ENCODE data around the gene GATA2. TPM values are rescaled to one million over a fixed set of nuclear protein-coding genes. Genes with fewer than 3 reads are reported as not detected.
A peak's percentile ranks its signal among the peaks of the same experiment; 100 is the strongest.

GATA2 gene
- total and polyA plus RNA-seq, 2 of the 13 experiments (the other 11 are each of a cell fraction or from before 2014, with no cell fraction given) = 3.5 to 6.2 TPM

- Histone ChIP-seq H3K4me3 (replicated peaks in 1 of 3; ENCODE audit: insufficient read depth in 1 of 3, low read depth in 2 of 3, low read length in 3 of 3) (peak overlapping the region; percentile 87 to 91 (median 87)), H3K9ac (ENCODE audit: insufficient read depth, low read depth, low read length) (peak overlapping the region; percentile 88), H3K27me3 (ENCODE audit: control insufficient read depth in 1 of 2, insufficient read depth in 2 of 2, low read length in 2 of 2) (no peaks in the 10 kb centered on the region), H3K36me3 (replicated peaks in 1 of 2; ENCODE audit: control insufficient read depth in 1 of 2, insufficient read depth in 2 of 2, low read length in 2 of 2) (peaks cover 4 to 17% of the 10 kb centered on the region in 2 experiments; a peak in 3 of 5 replicates), H3K4me1 (ENCODE audit: insufficient read depth, low read length) (peaks cover 38% of the 10 kb centered on the region), H3K79me2 (ENCODE audit: insufficient read depth, low read length) (peaks cover 8% of the 10 kb centered on the region), H2AFZ (ENCODE audit: low read length) (no peak overlapping the region), H3K4me2 (ENCODE audit: low read depth, low read length) (peak overlapping the region; percentile 94), H4K20me1 (ENCODE audit: insufficient read depth, low read length) (peaks cover 9% of the 10 kb centered on the region; the same call in 1 of the 2 replicates), H3K27ac (ENCODE audit: extremely low read length, insufficient read depth, low read length) (peak overlapping the region; percentile 80), H3K9me3 (ENCODE audit: low read length) (no peaks in the 10 kb centered on the region)
- POLR2A ChIA-PET = interaction anchor here (0.6 to 1.0 kb wide), 2 partner anchors 63 to 174 kb away, joined by 3 read pairs; no protein-coding TSS in a partner anchor
- DNase-seq (ENCODE audit: low spot score) (no peak), ATAC-seq (peak; percentile 0; the same call in 2 of the 3 replicates), FAIRE-seq (no peak)
- no CpG with 5 or more reads among the region's 21 CpGs for WGBS (ENCODE audit: low lambda C conversion rate)
- CTCF ChIA-PET (ENCODE audit: low intra/inter-chr PET ratio, low total read pairs) = no interaction called here
- intact Hi-C loops (cut with micrococcal nuclease; ENCODE audit: unreplicated experiment) = loop anchor here (2.0 kb wide), 1 partner anchor 62 kb away; no protein-coding TSS in a partner anchor
- in situ Hi-C loops (cut with HindIII; ENCODE audit: extremely low pct_ligation_motif_present, low pct_unique_long_range_greater_than_20kb) = loop anchor here (5.0 kb wide), 2 partner anchors 61 to 181 kb away; no protein-coding TSS in a partner anchor
- no TSS peak for BruUV-seq (replicated peaks)
- no peak for TF ChIP-seq GTF2F1 (IDR thresholded peaks at IDR 0.05; ENCODE audit: low read length)
- no peak for TF ChIP-seq BORCS8-MEF2B (CRISPR knock-in tag; IDR thresholded peaks at IDR 0.05)
- TF ChIP-seq ZNF777 (CRISPR knock-in tag; IDR thresholded peaks at IDR 0.05) = peak; percentile 53
- peak; percentile 85 for TF ChIP-seq ZNF629 (CRISPR knock-in tag; conservative IDR thresholded peaks at IDR 0.05)
- TF ChIP-seq KDM1A (CRISPR knock-in tag; IDR thresholded peaks at IDR 0.05) = peak; percentile 57; the same call in 1 of the 2 replicates
- TF ChIP-seq ZNF644 (CRISPR knock-in tag; IDR thresholded peaks at IDR 0.05; ENCODE audit: low read depth) = no peak
- no peak for TF ChIP-seq NFKB2 (CRISPR knock-in tag; IDR thresholded peaks at IDR 0.05; ENCODE audit: borderline replicate concordance)
- TF ChIP-seq RXRA (CRISPR knock-in tag; IDR thresholded peaks at IDR 0.05) = peak; percentile 6; the same call in 1 of the 2 replicates
- TF ChIP-seq GABPA (IDR thresholded peaks at IDR 0.05; ENCODE audit: low read depth, low read length) = no peak
- TF ChIP-seq GABPA (CRISPR knock-in tag; IDR thresholded peaks at IDR 0.05; ENCODE audit: low read depth) = no peak
- TF ChIP-seq HIC2 (CRISPR knock-in tag; IDR thresholded peaks at IDR 0.05; ENCODE audit: low read depth) = no peak
- 0 out of 2 replicates have a peak, but pooled peaks have one; percentile 21 for TF ChIP-seq ZNF580 (CRISPR knock-in tag; IDR thresholded peaks at IDR 0.05; ENCODE audit: borderline replicate concordance, low read depth)
- TF ChIP-seq MTF1 (CRISPR knock-in tag; IDR thresholded peaks at IDR 0.05) = peak; percentile 34; the same call in 1 of the 2 replicates
- peak; percentile 22 for TF ChIP-seq SRSF1 (optimal IDR thresholded peaks at IDR 0.05; ENCODE audit: low read depth, low read length)
- TF ChIP-seq ZIK1 (CRISPR knock-in tag; IDR thresholded peaks at IDR 0.05; ENCODE audit: borderline replicate concordance, low read depth) = 0 out of 2 replicates have a peak, but pooled peaks have one; percentile 19
- no peak for TF ChIP-seq GTF3A (CRISPR knock-in tag; conservative IDR thresholded peaks at IDR 0.05)
- TF ChIP-seq PBX2 (CRISPR knock-in tag; IDR thresholded peaks at IDR 0.05) = no peak
- TF ChIP-seq, protein P1, sequence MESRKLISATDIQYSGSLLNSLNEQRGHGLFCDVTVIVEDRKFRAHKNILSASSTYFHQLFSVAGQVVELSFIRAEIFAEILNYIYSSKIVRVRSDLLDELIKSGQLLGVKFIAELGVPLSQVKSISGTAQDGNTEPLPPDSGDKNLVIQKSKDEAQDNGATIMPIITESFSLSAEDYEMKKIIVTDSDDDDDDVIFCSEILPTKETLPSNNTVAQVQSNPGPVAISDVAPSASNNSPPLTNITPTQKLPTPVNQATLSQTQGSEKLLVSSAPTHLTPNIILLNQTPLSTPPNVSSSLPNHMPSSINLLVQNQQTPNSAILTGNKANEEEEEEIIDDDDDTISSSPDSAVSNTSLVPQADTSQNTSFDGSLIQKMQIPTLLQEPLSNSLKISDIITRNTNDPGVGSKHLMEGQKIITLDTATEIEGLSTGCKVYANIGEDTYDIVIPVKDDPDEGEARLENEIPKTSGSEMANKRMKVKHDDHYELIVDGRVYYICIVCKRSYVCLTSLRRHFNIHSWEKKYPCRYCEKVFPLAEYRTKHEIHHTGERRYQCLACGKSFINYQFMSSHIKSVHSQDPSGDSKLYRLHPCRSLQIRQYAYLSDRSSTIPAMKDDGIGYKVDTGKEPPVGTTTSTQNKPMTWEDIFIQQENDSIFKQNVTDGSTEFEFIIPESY (CRISPR knock-in tag; IDR thresholded peaks at IDR 0.05) = no peak
- TF ChIP-seq ZNF607 (CRISPR knock-in tag; IDR thresholded peaks at IDR 0.05; ENCODE audit: borderline replicate concordance) = no peak
- no peak for TF ChIP-seq ZSCAN12 (CRISPR knock-in tag; IDR thresholded peaks at IDR 0.05)
- no peak for TF ChIP-seq ZNF674 (CRISPR knock-in tag; IDR thresholded peaks at IDR 0.05; ENCODE audit: low read depth)
- 0 out of 2 replicates have a peak, but pooled peaks have one; percentile 1 for TF ChIP-seq RXRB (CRISPR knock-in tag; IDR thresholded peaks at IDR 0.05; ENCODE audit: borderline replicate concordance)
- TF ChIP-seq PHF21A (CRISPR knock-in tag; IDR thresholded peaks at IDR 0.05) = no peak
These were observed 4.4 kb downstream of the GATA2 start for GRCh38 chr3:128488636-128488990.
